NCI-H446 (cell line): Measurements from ENCODE around the gene CPZ.

Experiments used
- DNase-seq, 2 experiments: peaks; one replicate each; lab custom pipeline; 2025; lab: John Stamatoyannopoulos, UW

The CPZ gene

DNA sequence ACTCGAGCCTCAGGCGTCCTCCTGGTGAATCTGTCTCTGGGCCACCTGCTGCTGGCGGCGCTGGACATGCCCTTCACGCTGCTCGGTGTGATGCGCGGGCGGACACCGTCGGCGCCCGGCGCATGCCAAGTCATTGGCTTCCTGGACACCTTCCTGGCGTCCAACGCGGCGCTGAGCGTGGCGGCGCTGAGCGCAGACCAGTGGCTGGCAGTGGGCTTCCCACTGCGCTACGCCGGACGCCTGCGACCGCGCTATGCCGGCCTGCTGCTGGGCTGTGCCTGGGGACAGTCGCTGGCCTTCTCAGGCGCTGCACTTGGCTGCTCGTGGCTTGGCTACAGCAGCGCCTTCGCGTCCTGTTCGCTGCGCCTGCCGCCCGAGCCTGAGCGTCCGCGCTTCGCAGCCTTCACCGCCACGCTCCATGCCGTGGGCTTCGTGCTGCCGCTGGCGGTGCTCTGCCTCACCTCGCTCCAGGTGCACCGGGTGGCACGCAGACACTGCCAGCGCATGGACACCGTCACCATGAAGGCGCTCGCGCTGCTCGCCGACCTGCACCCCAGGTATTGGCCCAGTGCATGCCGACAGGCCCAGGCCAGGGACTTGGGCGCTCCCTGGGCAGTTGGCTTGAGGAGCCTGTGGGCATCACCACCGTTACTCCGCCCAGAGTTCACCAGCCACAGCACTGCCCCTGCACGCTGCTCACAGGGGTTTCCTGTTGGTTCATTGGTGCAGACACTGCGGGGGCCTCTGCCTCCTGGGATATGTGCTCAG lies 11.3 kb upstream of the CPZ start:
- DNase-seq, result no peak

DNA sequence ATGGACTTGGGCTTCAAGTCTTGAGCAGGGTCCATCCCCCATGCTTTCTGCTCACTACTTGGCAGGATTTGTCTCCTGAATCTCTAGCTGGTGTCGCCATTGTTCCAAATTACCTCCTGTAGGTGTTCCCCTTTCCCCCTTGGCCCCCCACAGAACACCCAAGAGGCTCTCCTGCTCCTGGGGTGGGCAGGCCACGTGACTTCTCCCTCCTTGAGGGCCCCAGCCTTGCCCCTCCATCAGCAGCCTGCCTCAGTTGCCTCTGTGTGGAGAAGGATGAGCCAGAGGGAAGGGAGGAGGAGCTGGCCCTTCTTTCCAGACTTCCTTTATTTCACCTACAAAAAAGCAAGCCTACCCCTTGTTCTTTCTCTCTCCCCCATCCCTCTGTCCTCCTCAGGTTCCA lies 10.5 kb upstream of the CPZ start:
- no peak for DNase-seq

GRCh38 chr4:8582436-8582835 lies 10.1 kb upstream of the CPZ start:
- DNase-seq, result no peak

GRCh38 chr4:8582941-8583654 lies 9.5 kb upstream of the CPZ start:
- DNase-seq, result no peak

DNA sequence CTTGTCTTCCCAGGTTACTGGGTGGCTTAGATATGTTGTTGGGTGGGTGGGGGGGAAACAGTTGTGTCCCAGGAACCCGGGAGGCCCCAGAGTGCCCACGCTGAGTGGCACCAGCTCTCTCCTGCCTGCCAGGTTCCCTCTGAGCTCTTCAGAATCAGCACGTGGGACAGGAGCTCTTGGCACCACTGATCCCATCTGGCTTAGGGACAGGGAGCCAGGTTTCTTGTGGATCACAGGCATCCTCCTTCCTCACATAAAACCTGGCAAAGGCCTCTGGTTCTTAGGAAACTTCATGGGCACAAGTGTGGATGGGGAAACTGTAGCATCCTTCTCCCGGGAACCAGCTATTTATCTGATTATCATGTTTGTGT lies 8.9 kb upstream of the CPZ start:
- no peak for DNase-seq

DNA sequence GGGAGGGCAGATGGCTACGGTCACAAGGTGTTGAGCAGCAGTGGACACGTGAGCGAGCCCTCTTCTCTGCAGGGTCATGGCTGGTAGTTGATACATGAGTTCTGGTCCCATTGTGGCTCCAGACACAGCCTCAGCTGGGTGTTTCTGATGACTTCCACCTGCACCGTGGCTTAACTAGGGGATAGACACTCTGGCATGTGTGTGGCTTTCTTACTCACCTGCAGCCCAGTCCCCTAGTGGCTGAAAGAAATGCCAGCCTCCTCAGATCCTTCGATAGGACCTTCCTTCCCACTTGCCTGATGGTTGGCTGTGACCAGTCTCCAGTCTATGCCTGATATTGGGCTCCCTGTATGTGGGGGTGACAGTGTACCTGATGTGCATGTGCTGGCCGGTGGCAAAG lies 7.4 kb upstream of the CPZ start:
- DNase-seq, result no peak

GRCh38 chr4:8585721-8586212 lies 6.8 kb upstream of the CPZ start:
- DNase-seq, result no peak

DNA sequence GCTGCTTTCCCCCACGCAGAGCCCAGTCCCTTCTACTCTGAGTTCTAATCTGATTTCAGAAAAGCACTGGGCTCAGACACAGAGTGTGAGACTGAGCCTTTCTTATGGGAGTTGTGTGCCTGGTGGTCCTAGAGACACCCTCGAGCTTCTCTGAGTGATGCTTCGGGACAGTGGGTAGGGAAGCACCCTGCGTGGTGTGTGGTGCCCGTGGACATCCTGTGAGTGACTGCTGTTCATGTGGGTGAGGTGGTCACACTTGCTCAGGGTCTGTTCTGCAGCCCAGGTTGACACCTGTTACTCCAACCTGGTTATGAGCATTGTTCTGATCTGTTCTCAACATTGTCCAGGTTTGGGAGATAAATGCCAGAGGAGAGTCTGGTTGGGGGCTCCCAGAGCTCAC lies 6.3 kb upstream of the CPZ start:
- DNase-seq, result no peak

DNA sequence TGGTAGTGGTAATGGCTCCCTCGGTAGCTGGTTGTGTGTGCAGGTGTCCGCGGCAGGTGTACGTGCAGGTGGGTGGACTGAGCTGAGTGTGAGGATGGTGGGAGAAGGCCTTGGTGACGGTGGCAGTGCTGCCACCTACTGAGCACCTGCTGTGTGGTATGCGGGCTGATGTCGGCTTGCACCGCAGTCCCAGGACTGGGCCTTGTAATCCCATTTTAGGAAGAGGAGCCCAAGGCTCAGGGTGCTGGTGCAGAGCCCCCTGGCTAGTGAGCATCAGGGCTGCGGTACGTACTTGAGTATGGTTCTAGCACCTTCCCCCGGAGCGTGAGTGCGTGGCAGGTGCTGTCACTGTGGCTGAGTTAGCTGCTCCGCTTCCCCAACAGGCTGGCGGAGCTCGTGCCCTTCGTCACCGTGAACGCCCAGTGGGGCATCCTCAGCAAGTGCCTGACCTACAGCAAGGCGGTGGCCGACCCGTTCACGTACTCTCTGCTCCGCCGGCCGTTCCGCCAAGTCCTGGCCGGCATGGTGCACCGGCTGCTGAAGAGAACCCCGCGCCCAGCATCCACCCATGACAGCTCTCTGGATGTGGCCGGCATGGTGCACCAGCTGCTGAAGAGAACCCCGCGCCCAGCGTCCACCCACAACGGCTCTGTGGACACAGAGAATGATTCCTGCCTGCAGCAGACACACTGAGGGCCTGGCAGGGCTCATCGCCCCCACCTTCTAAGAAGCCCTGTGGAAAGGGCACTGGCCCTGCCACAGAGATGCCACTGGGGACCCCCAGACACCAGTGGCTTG lies 5.7 kb upstream of the CPZ start:
- no peak for DNase-seq

DNA sequence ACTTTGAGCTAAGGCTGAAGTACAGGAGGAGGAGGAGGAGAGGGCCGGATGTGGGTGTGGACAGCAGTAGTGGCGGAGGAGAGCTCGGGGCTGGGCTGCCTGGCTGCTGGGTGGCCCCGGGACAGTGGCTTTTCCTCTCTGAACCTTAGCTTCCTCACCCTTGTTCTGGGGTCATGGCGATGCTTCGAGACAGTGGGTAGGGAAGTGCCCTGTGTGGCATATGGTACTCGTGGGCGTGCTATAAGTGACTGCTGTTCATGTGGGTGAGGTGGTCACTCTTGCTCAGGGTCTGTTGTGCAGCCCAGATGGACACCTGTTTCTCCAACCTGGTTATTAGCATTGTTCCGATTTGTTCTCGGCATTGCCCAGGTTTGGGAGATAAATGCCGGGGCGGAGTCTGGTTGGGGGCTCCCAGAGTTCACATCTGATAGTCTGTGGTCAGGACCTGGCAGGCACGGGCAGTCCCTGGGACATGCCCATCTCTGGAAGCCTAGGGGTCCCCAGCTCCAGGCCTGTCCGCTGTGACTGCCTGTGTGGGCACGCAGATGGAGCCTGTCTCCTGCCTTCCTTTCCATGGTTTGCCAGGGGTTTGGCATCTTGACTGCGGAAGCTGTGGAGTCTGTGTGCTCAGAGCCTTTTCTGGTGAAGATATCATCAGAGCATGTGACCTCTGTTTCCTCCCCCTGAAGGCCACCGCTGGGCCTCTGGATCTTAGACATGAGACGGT lies 4.9 kb upstream of the CPZ start:
- DNase-seq, result no peak

GRCh38 chr4:8588196-8588470 lies 4.4 kb upstream of the CPZ start:
- DNase-seq, result no peak

DNA sequence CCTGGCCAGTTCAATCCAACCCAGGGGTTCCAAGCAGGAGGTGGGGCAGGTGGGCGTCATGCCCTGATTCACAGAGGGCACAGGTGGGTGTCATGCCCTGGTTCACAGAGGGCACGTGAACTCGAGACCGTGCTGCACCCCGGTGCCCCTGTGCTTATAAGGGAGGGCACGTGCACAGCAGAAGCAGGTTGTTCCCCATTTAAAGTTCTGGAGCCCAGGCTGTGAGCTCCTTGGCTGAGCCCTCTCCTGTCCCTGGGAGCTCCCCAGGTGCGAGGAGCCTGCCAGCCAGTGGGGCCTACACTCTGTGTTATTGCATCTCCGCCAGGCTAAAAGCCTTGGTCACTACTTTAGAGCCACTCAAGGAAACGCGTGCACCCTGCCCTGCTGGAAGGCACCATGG lies 3.2 kb upstream of the CPZ start:
- DNase-seq, result no peak

- no peak for DNase-seq
Measured at GRCh38 chr4:8589823-8590545, 2.6 kb upstream of the CPZ start.

GRCh38 chr4:8590546-8590880 lies 2.1 kb upstream of the CPZ start:
- no peak for DNase-seq

DNA sequence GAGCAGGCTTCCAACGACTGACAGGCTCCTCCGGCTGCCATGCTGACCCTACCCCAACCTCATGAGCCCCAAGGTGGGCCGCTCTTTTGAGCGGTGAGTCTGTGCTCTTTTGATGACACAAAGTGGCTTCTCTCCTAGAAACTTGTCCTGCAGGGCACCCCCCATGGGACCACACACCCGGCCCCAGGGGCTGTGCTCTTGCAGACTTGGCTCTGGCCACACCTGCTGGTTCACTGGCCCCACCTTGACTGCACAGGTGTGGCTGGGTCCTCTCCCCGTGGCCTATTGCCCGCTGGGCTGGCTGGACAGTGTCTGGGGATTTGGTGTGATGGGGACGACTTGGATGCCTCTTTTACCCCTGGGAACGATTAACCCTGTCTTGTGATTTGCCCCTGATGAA lies 1.5 kb upstream of the CPZ start:
- DNase-seq, result no peak

DNA sequence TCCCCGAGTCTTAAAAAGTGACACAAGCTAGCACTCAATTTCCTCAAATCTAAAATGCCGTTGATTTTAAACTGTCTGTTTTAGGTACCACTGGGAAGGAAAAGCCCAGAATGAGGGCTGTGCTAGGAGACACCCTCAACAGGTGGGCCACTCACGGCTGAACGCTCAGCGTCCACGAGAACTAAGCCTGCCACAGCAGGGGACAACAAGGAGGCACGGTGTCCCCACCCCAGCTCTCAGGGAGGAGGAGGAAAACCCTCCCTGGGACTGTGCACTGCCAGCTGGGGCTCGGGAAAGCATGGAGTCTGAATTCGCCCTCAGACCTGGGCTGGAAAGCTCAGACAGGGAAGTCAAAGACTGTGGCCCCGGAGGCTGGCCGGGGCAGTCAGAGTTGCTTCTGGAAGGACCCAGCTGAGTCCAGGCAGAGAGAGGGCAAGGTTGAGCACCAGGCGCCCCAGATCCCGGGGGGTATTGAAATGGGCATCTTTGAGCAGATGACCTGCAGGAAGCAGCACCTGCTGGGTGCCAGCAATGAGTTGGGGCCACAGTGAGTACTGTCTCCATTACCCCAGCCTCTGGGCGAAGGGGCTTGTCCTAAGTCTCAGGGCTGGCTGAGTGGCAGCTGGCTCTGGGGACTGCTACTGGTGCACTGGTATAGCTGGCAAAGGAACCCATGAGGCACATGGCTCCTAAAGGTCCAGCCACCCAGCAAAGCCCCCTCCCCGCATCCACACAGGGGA lies 769 bp upstream of the CPZ start:
- DNase-seq, result no peak

GRCh38 chr4:8593264-8594096 lies 915 bp downstream of the CPZ start:
- DNase-seq, result no peak

DNA sequence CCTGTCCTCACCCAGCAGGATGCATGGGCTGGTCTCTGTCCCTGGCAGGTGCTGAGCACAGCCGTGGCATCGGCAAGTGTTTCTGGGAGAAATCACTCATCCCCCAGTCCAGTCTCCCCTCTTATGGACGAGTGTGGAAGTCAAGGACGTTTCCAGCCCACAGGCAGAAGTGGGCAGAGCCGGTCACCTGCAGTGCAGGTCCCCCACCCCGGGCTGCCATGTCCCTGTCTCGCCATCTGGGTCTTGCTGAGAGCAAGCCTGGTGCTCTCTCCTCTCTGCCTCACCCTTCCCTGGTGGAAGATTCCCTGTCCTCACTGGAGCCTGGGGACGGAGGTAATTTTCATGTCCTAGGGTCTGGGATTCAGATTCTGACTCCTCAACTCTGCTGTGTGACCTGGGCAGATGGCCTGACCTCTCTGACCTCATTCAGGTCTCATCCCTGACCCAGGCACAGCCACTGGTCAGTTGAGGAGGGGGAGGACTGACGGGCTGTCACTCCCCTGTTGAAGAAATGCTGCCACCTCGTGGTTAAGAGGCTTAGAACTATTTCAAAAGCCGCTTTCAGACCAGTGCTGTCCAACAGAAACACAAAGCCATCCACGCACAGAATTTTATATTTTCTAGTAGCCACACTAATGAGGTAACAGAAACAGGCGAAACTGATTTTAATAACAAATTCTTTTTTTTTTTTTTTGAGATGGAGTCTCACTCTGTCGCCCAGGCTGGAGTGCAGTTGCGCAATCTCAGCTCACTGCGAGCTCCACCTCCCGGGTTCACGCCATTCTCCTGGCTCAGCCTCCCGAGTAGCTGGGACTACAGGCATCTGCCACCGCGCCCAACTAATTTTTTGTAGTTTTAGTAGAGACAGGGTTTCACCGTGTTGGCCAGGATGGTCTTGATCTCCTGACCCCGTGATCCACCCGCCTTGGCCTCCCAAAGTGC lies 1.8 kb downstream of the CPZ start:
- DNase-seq, result peak; percentile 0 to 32
